ENCODE measurements around the gene WDFY2. TPM values are rescaled to one million over a fixed set of nuclear protein-coding genes. Genes with fewer than 3 reads are reported as not detected.

The WDFY2 gene
- total RNA-seq, 1 donor from 2014 or later, result 9.1 TPM

DNA sequence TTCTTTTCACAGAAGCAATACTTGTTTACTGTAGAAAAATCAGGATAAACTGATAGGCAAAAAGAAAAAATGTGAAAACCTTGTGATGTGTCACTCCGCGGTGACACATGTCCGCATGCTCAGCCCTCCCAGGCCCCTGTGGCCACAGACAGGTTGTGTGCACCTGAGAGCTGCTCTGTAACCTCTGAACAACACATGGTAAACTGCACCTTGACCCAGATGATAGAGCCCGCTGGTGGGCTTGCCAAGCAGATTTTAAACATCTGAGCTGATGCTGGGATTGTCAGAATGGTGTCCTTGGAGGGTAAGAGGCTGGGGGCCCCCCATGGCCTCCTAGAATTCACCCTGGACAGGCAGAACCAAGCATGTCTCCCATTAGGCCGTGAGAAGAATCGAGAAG is 185.9 kb downstream of the WDFY2 start:
- no peak for DNase-seq (ENCODE audit: low read depth)

- no peak for DNase-seq (ENCODE audit: low read depth)
Measured at GRCh38 chr13:51770681-51771417, 186.6 kb downstream of the WDFY2 start.

GRCh38 chr13:51771418-51772104 is 187.3 kb downstream of the WDFY2 start:
- no peak for DNase-seq (ENCODE audit: low read depth)

DNA sequence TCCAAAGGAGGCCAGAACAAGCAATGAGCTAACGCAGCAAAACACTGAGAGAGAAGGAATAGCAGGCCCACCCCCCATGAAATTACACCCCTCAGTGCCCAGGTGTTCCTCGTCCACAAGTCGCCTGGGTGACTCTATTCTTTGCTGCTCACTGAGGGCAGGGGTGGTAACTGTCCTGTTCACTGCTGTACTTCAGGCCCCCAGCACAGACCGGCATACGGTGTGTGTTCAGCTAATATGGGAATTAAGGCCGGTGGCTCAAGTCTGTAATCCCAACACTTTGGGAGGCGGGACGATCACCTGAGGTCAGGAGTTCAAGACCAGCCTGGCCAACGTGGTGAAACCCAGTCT is 187.8 kb downstream of the WDFY2 start:
- DNase-seq (ENCODE audit: low read depth), result no peak

DNA sequence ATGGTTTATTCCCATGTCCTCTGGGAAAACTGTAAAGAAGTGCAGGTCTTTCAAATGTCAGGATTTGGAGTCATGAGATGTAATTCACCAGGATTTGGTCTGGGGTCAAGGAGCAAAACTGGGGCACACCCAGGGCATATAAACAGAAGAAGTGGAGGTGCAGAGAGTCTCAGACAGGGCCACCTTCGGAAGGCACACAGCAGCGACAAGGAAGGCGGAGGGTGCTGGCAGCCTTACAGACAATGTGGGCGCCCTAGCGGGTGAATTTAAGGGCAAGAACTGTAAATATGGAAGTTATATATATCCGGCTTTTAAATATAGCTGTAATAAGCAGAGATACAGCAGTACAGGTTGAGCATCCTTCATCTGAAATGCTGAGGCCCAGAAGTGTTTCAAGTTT is 188.5 kb downstream of the WDFY2 start:
- DNase-seq (ENCODE audit: low read depth), result no peak

GRCh38 chr13:51773515-51773914 is 189.3 kb downstream of the WDFY2 start:
- DNase-seq (ENCODE audit: low read depth), result no peak

DNA sequence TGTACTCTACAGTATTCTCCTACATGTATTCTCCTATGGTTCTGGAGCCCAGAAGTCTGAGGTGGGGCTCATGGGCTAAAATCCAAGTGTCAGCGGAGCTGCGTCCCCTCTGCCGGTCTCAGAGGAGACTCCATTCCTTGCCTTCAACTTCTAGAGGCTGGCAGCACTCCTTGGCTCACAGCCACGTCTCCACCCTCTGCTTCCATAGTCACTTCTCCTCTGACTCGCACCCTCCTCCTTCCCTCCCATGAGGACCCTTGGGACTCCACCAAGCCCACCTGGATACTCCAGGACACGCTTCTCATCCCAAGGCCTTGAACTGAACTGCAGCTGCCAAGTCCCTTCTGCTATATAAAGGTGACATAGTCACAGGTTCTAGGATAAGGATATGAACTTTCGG is 191.9 kb downstream of the WDFY2 start:
- DNase-seq (ENCODE audit: low read depth), result no peak

DNA sequence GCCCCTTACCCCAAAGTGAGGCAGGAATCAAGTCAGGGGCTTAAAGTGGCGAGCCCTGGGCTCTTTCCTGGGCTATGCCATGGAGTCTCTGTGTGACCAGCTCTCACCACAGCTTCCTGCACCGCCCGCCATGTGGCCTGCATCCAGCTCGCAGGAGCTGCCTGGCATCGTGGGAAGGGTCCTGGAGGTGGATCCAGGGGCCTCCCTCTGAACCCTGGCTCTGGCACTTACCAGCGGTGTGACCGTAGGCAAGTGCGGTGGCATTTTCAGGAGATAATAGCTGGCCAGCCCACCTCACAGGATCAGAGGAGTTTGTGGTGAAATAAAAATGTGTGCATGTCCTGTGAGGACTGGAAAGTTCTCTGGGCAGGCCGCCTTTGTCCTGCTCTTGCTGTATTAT is 193.7 kb downstream of the WDFY2 start:
- no peak for DNase-seq (ENCODE audit: low read depth)

- DNase-seq (ENCODE audit: low read depth), result no peak
Measured at GRCh38 chr13:51778392-51778791, 194.1 kb downstream of the WDFY2 start.

DNA sequence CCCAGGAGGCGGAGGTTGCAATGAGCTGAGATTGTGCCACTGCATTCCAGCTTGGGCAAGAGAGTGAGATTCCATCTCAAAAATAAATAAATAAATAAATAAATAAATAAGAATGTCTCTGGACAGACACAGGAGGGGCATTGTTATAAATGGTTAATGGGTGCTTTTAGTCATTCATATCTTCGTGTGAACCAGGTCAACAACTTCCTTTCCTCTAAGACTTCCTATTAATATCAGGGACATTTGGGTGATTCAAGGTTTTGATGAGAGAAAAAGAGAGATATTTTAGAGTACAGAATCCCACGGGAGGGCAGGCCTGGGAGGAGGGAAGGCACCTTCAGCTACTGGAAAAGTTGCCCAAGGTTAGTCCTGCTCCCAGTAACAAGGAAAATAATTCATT is 195.8 kb downstream of the WDFY2 start:
- no peak for DNase-seq (ENCODE audit: low read depth)

DNA sequence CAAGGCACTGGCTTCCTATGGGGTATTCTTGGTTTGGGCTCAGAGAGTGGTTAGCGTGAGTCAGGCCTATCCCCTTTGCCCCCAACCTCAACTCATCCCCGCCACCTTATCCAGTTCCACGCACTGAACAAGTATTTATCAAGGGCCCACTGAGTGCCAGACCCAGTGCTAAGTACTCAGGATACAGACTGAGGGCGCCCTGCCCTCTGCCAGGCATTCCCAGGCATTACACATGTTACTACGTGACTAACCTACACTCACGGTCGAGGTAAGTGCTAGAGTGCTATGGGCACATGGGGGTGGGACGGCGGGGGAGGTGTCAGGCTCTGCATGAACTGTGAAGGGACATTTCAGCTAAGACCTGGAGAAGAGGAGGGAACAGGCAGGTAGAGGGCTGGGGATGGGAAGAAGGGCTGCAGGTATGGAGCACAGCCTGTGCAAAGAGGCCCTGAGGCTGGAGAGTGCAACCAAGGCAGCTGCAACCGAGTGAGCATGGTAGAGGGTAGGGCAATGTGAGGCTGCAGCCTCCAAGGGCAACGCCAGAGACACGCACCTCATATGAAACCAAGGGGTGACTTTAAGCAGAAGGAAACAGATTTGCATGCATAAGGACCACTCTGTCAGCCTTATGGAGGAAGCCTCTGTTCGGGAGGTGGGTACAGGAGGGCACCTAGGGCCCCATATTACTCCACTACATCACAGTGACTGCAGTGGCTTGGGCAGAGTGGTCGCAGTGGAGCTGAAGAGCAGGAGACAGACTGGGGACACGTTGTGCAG is 197.2 kb downstream of the WDFY2 start:
- peak; percentile 33 for DNase-seq (ENCODE audit: low read depth)

- no peak for DNase-seq (ENCODE audit: low read depth)
Measured at GRCh38 chr13:51782026-51782710, 197.9 kb downstream of the WDFY2 start.

DNA sequence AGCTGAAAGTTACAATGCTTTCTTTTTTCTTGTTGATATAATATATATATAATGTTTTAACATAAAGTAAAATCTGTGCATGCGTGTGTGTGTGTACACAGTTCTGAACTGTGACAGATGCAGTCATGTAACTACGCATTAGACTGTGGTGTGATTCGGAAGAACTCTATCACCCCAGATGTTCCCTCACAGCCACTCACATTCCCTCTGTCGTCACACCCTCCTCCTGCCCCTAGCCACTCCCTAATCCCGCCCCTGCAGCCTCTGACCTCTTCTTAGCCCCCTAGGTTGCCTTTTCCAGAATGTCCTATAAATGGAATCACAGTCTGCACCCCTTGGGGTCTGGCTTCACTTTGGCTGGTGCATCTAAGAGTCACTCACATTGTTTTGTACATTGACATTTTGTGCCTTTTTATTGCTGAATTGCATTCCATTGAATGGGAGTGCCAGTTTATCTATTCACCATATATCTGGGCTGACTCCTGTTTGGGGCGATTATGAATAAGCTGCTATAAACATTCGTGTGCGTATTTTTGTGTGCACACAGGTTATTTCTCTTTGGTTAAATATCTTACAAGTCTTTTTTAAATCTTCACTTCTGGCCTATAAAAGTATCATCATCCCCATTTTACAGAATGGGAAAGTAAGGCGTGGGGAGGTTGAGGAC is 199.3 kb downstream of the WDFY2 start:
- DNase-seq (ENCODE audit: low read depth), result no peak

DNA sequence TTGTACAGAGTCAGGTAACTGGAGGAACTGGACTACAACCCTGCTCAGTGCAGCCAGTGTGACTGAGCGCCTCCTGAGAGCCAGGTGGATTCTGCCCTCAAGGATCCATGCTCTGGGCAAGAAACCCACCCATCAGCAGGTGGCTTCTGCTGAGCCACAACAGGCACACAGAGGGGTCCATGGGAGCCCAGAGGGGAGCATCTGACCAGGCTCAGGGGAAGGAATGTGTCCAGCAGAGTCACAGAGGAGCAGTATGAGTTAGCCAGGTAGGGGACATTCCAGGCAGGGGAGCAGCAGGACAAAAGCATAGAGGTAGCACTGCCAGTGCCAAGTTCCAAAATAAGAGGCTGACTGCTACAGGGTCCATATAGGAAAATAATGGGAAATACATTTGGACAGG is 199.8 kb downstream of the WDFY2 start:
- DNase-seq (ENCODE audit: low read depth), result no peak

GRCh38 chr13:51785712-51786424 is 201.6 kb downstream of the WDFY2 start:
- no peak for DNase-seq (ENCODE audit: low read depth)

DNA sequence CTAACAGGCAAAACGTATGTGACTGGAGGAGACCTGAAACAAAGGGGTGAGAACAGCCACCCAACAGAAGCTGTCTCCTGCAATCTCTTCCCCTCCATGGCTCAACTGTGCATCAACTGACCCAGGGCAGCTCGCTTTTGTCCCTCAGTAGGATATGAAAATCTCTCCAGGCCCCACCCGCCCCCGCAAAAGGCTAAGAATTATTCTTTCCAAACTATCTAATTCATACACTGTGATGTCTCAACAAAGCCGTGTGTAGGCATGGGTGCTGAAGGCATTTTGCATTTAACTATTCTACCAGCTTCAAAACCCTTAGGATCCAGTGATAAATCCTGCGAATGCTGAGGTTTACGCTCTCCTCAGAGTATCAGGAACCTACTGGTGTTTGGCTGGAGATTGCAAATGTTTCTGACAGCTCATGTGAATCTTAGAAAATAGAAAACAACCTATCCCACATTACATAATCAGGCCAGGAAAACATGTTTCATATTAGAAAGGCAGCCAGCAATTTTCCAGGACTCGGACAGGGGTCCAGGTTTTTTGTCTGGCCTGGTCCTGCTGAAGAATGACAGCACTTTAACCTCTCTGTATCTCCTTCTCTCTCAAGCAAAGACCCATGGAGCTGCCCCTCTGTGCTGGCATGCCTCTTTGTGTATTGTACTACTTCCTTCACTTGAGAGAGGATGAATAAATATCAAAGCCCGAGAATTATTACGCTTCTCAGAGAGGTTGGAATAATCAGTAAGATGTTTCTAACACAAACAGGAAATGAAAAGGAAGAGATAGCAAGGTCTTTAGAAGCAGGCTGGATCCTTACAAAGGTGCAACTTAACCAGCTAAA is 202.4 kb downstream of the WDFY2 start:
- DNase-seq (ENCODE audit: low read depth), result no peak

DNA sequence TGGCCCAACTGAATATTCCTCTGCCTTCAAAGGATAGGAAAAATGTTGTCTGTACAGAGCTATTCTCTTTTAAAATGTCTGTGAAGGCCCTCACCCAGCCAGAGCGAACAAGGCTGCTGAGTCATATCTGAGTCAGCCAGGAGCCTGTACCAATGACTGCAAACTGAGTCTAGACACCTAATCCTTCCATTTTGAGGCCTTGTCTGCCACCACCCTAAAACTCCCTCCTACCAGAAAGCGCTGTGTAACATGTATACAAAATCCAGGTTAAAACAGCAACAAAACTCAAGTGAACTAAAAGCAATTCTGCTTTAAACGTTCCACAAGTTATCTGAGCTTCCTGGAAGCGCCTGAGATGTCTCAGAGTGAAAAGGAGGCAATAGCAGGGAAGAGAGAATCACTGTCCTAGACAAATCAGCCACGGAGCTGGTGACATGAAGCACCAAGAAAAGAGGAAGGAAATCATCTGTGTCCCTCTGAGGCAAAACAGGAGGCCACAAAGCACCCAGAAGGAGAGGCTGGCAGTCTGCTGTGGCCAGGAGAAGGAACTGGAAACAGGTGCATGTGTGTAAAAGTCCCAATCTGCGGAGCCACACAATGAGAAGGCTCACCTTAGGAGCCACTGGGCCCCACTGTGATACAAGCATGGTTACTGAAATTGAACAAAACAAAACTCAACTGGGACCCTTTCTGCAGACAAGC is 209.5 kb downstream of the WDFY2 start:
- DNase-seq (ENCODE audit: low read depth), result peak; percentile 81

- no peak for DNase-seq (ENCODE audit: low read depth)
Measured at GRCh38 chr13:51794964-51795363, 210.7 kb downstream of the WDFY2 start.

DNA sequence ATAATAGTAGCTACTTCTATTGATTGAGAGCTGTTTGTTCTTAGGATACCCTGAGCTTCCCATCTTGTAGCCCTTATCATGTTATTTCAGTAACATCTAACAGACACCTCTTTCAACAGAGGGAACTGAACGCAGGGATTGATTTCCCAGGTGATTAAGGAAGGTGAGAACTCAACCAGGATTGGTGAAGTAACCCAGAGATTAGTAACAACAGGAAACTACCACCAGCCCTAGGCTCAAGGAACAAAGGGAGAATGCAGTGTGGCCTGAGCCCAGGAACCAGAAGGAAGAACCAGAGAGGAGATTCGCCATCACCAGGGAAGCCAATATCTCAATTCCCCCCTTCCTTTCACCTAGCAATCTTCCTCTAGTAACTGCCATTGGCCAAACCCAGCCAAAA is 211.2 kb downstream of the WDFY2 start:
- no peak for DNase-seq (ENCODE audit: low read depth)

- DNase-seq (ENCODE audit: low read depth), result no peak
Measured at GRCh38 chr13:51796546-51796945, 212.3 kb downstream of the WDFY2 start.

Measured in renal cortical epithelial cell (primary cell).